GM19193 (cell line): ENCODE measurements around the gene HTR3B.

Experiments used
- POLR2A ChIP-seq: IDR thresholded peaks from 4 replicates; pipeline ENCODE4 v1.6.1; 2011; ENCODE audit not compliant: insufficient read depth, insufficient read length; ENCODE audit errors: extremely low read depth

HTR3B gene

GRCh38 chr11:113904379-113905101 is at the start of gene HTR3B:
Gene HTR3B (plus strand): TSS chr11:113904796. CDS start chr11:113904934, 138 bp downstream.
- TF ChIP-seq POLR2A = no peak

GRCh38 chr11:113855803-113856202 is 48.8 kb upstream of the HTR3B start:
- TF ChIP-seq POLR2A = no peak

- TF ChIP-seq POLR2A = no peak
These were observed 47.4 kb upstream of the HTR3B start for GRCh38 chr11:113856966-113857759.

GRCh38 chr11:113859665-113860064 is 44.9 kb upstream of the HTR3B start:
- TF ChIP-seq POLR2A = no peak

GRCh38 chr11:113862435-113862834 is 42.2 kb upstream of the HTR3B start:
- TF ChIP-seq POLR2A = no peak

GRCh38 chr11:113864410-113864809 is 40.2 kb upstream of the HTR3B start:
- TF ChIP-seq POLR2A = no peak

- no peak for TF ChIP-seq POLR2A
These were observed 38.7 kb upstream of the HTR3B start for GRCh38 chr11:113865873-113866272.

- TF ChIP-seq POLR2A = no peak
These were observed 36.6 kb upstream of the HTR3B start for GRCh38 chr11:113867843-113868503.

- TF ChIP-seq POLR2A = no peak
These were observed 33.3 kb upstream of the HTR3B start for GRCh38 chr11:113871336-113871735.

GRCh38 chr11:113873236-113873626 is 31.4 kb upstream of the HTR3B start:
- TF ChIP-seq POLR2A = no peak

- TF ChIP-seq POLR2A = no peak
These were observed 30.5 kb upstream of the HTR3B start for GRCh38 chr11:113874096-113874495.

- no peak for TF ChIP-seq POLR2A
These were observed 29.9 kb upstream of the HTR3B start for GRCh38 chr11:113874581-113875233.

GRCh38 chr11:113875234-113876073 is 29.1 kb upstream of the HTR3B start, which contains the start of gene USP28:
Gene USP28 (minus strand): TSS chr11:113875572. CDS start chr11:113875501, 71 bp downstream.
- TF ChIP-seq POLR2A = peak; percentile 98

- TF ChIP-seq POLR2A = no peak
These were observed 28.4 kb upstream of the HTR3B start for GRCh38 chr11:113876074-113876797.
